Bronchial epithelial cell (primary cell): ENCODE measurements around the gene PGAM2. TPM values are rescaled to one million over a fixed set of nuclear protein-coding genes. Genes with fewer than 3 reads are reported as not detected.
"Not testable (repeated sequence)": the region's sequence is repeated elsewhere in the genome, so short reads cannot be mapped to it uniquely, and the experiment has no call there.

ENCODE experiments used
- DNase-seq: peaks from one replicate; pipeline ENCODE4 v3.0.0-alpha.2; 2010; ENCODE audit warnings: low read depth
- FAIRE-seq: peaks from 2 replicates; lab custom pipeline; 2011; peaks lifted over from hg19 to GRCh38; lab: Jason Lieb, UNC
- H3K27me3 ChIP-seq: 2 replicates; pipeline ENCODE4 v1.5.1; 2011; ENCODE audit warnings: low read length; ENCODE audit not compliant: control insufficient read depth, insufficient read depth
- H3K36me3 ChIP-seq: 2 replicates; pipeline ENCODE4 v1.5.1; 2011; ENCODE audit warnings: low read length; ENCODE audit not compliant: control insufficient read depth, insufficient read depth
- H3K4me3 ChIP-seq: 2 replicates; pipeline ENCODE4 v1.5.1; 2011; ENCODE audit warnings: mild to moderate bottlenecking, low read depth, low read length, control low read depth
- CTCF ChIP-seq: IDR thresholded peaks from 2 replicates; pipeline ENCODE4 v1.5.1; 2011; ENCODE audit warnings: mild to moderate bottlenecking, moderate library complexity, low read length, control low read depth, inconsistent platforms; ENCODE audit not compliant: insufficient read depth, severe bottlenecking
- total RNA-seq: library from RNA; depleted of rRNA; stranded (reverse); fragments of >200 nt; gene quantifications from 2 replicates; pipeline ENCODE4 v1.2.1, GENCODE V29; 2014

Gene PGAM2
- total RNA-seq, 1 donor from 2014 or later = 0.53 TPM

GRCh38 chr7:44033971-44034844, 31.2 kb downstream of the PGAM2 start:
- not testable (repeated sequence) for H3K36me3 ChIP-seq, DNase-seq, H3K27me3 ChIP-seq, FAIRE-seq, H3K4me3 ChIP-seq

- H3K27me3 ChIP-seq, FAIRE-seq, DNase-seq, H3K4me3 ChIP-seq, H3K36me3 ChIP-seq: not testable (repeated sequence)
Measured at GRCh38 chr7:44032031-44032430, 33.3 kb downstream of the PGAM2 start.

- H3K36me3 ChIP-seq = not testable (repeated sequence)
Measured at GRCh38 chr7:44031319-44031718, 34.0 kb downstream of the PGAM2 start.

GRCh38 chr7:44030029-44030428, 35.3 kb downstream of the PGAM2 start:
- not testable (repeated sequence) for H3K4me3 ChIP-seq, DNase-seq, FAIRE-seq, H3K27me3 ChIP-seq, H3K36me3 ChIP-seq

More at GRCh38 chr7:44031319-44031718, 34.0 kb downstream of the PGAM2 start:
- DNase-seq, H3K4me3 ChIP-seq, FAIRE-seq, H3K27me3 ChIP-seq: not testable (repeated sequence)

GRCh38 chr7:44029433-44029832, 35.9 kb downstream of the PGAM2 start:
- not testable (repeated sequence) for DNase-seq, FAIRE-seq

GRCh38 chr7:44022796-44023467, 42.4 kb downstream of the PGAM2 start:
- not testable (repeated sequence) for H3K36me3 ChIP-seq, FAIRE-seq, H3K4me3 ChIP-seq, H3K27me3 ChIP-seq
- peak; percentile 48 for DNase-seq

More at GRCh38 chr7:44029433-44029832, 35.9 kb downstream of the PGAM2 start:
- H3K36me3 ChIP-seq, H3K27me3 ChIP-seq, H3K4me3 ChIP-seq: not testable (repeated sequence)

GRCh38 chr7:44022069-44022468, 43.3 kb downstream of the PGAM2 start:
- not testable (repeated sequence) for H3K4me3 ChIP-seq, DNase-seq, H3K27me3 ChIP-seq, FAIRE-seq, H3K36me3 ChIP-seq

- not testable (repeated sequence) for DNase-seq, FAIRE-seq, H3K36me3 ChIP-seq, H3K27me3 ChIP-seq, H3K4me3 ChIP-seq
Measured at GRCh38 chr7:44019825-44020224, 45.5 kb downstream of the PGAM2 start.

- not testable (repeated sequence) for H3K36me3 ChIP-seq, H3K27me3 ChIP-seq, FAIRE-seq
- TF ChIP-seq CTCF = peak; percentile 69
- peak overlapping the region; percentile 70 for H3K4me3 ChIP-seq
- peak; percentile 82 for DNase-seq
Measured at GRCh38 chr7:44018857-44019807, 46.2 kb downstream of the PGAM2 start.

- not testable (repeated sequence) for H3K27me3 ChIP-seq, FAIRE-seq, H3K36me3 ChIP-seq, DNase-seq, H3K4me3 ChIP-seq
Measured at GRCh38 chr7:44015090-44015489, 50.3 kb downstream of the PGAM2 start.
